ENCODE data around the gene SHOC2. TPM values are rescaled to one million over a fixed set of nuclear protein-coding genes. Genes with fewer than 3 reads are reported as not detected.

SHOC2 gene
- total RNA-seq, 4 donors from 2014 or later, result 28.4 to 41.9 (median 36.2) TPM

GRCh38 chr10:110901954-110902819, 17.2 kb upstream of the SHOC2 start:
- DNase-seq (ENCODE audit: low spot score in 2 of 2), result peak in 1 of 2 donors; percentile 34
- H3K4me3 ChIP-seq (ENCODE audit: low read depth, poor library complexity, severe bottlenecking), result no peak overlapping the region
- intact Hi-C loops (cut with DNase I; ENCODE audit: low total_unique reads), result no loop called here
- TF ChIP-seq POLR2A (IDR thresholded peaks at IDR 0.05) (no peak), CTCF (IDR thresholded peaks at IDR 0.05) (no peak)
- 60 to 73% methylated on average over 7 of the region's 7 CpGs for WGBS, 2 donors

GRCh38 chr10:110903280-110904278, 15.8 kb upstream of the SHOC2 start:
- TF ChIP-seq POLR2A (IDR thresholded peaks at IDR 0.05) (no peak), CTCF (IDR thresholded peaks at IDR 0.05) (no peak)
- 73 to 81% methylated on average over 3 of the region's 3 CpGs for WGBS, 2 donors
- no peak overlapping the region for H3K4me3 ChIP-seq (ENCODE audit: low read depth, poor library complexity, severe bottlenecking)
- DNase-seq (ENCODE audit: low spot score in 2 of 2), result no peak
- intact Hi-C loops (cut with DNase I; ENCODE audit: low total_unique reads), result no loop called here

- intact Hi-C loops (cut with DNase I; ENCODE audit: low total_unique reads), result no loop called here
- no peak overlapping the region for H3K4me3 ChIP-seq (ENCODE audit: low read depth, poor library complexity, severe bottlenecking)
- no peak for TF ChIP-seq CTCF (IDR thresholded peaks at IDR 0.05)
- TF ChIP-seq POLR2A (IDR thresholded peaks at IDR 0.05), result no peak
- 85 to 86% methylated on average over 4 of the region's 4 CpGs for WGBS, 2 donors
- no peak for DNase-seq (ENCODE audit: low spot score in 2 of 2)
Observed at GRCh38 chr10:110910138-110910537, 9.3 kb upstream of the SHOC2 start.

GRCh38 chr10:110912374-110912773, 7.0 kb upstream of the SHOC2 start:
- intact Hi-C loops (cut with DNase I; ENCODE audit: low total_unique reads), result no loop called here
- TF ChIP-seq CTCF (IDR thresholded peaks at IDR 0.05) (no peak), POLR2A (IDR thresholded peaks at IDR 0.05) (no peak)
- no peak overlapping the region for H3K4me3 ChIP-seq (ENCODE audit: low read depth, poor library complexity, severe bottlenecking)
- WGBS, 2 donors, result 80% methylated on average over 3 of the region's 3 CpGs
- DNase-seq (ENCODE audit: low spot score in 2 of 2), result no peak

DNA sequence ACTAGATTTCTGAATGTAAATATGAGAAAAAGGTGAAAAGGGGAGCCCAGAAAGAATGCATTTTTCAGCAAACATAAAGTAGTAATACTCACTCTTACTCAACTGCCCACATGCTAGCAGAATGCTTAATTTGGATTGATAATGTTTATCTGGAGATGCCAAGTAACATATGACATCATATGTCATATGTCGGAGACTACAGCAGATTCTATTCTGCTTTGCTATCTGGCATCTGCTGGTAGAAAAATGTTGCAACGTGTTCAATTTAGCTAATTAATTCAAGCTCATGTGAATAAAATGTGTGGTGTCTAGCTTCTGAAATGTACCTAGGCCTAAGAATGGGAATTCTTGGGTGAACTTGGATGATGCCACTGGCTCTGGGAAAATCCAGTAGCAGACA, 5.0 kb upstream of the SHOC2 start:
- TF ChIP-seq POLR2A (IDR thresholded peaks at IDR 0.05), result no peak
- TF ChIP-seq CTCF (IDR thresholded peaks at IDR 0.05), result no peak
- WGBS, 2 donors, result 45 to 51% methylated on average over 2 of the region's 2 CpGs
- H3K4me3 ChIP-seq (ENCODE audit: low read depth, poor library complexity, severe bottlenecking), result no peak overlapping the region
- DNase-seq (ENCODE audit: low spot score in 2 of 2), result no peak
- intact Hi-C loops (cut with DNase I; ENCODE audit: low total_unique reads), result no loop called here
